GM18520 (cell line): ENCODE measurements around the gene PRODH2.
"Not testable (repeated sequence)": the region's sequence is repeated elsewhere in the genome, so short reads cannot be mapped to it uniquely, and the experiment has no call there.

Source experiments
- ATAC-seq: cut with Tn5 transposase; IDR thresholded peaks from one replicate; pipeline ENCODE4 v1.9.1; 2021; ENCODE audit not compliant: unreplicated experiment

Gene PRODH2

DNA sequence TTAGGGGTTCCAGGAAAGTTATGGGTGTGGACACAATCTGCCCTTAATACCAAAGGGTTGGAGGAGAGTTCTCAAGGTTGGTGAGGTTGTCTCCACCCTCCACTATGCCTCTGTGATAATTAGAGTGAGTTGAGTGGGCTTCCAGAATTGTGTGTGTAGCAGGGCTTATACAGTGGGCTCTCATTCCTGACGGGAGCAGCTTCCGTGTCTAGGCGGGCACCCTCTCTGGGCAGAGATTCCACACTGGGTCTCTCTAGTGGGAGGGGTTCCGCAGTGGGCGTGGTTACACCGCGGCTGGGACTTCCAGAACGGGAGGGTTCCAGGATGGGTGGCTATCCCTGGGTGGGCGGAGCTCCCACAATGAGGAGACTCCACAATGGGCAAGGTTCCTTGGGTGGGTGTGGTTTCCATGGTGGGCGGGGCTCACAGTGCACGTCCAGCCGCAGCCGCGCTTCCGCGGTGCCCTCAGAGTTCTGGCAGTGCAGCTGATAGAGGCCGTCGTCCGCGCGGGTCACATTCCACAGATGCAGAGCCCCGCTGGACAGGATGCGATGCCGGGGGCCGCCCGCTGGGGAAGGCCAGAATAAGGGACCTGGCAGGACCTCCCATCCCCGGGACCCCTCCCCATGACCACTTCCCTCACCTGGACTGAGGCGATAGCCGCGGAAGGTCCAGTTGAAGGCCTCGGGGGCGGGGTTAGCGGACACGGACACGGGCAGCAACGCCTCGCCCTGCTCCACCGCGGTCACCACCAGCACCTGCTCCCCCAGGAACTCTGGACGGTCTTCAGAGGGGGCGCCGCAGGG is 31.2 kb upstream of the PRODH2 start:
- ATAC-seq, result no peak

DNA sequence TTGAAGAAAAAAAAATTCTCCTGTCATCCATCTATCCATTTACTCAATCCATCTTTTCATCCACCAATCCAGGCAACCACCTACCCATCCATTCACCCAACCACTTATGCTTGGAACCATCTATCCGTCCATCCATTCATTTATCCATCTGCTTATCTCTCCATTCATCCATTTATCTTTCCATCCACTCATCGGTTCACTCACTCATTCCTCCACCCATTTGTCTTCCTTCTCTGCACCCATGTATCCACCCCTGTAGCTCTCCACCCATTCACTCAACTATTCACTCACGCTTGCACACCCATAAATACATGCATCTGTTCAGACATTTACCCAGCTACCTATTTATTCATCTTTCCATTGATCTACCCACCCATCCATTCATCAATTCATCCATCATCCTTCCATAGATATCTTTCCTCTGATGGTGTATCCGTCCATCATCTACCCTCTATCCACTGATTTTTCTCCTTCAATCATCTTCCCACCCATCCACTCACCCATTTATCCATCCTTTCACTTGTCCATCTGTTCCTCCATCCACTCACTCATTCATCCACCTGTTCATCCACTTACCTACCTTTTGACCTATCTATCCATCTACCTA is 30.1 kb upstream of the PRODH2 start:
- ATAC-seq, result no peak

DNA sequence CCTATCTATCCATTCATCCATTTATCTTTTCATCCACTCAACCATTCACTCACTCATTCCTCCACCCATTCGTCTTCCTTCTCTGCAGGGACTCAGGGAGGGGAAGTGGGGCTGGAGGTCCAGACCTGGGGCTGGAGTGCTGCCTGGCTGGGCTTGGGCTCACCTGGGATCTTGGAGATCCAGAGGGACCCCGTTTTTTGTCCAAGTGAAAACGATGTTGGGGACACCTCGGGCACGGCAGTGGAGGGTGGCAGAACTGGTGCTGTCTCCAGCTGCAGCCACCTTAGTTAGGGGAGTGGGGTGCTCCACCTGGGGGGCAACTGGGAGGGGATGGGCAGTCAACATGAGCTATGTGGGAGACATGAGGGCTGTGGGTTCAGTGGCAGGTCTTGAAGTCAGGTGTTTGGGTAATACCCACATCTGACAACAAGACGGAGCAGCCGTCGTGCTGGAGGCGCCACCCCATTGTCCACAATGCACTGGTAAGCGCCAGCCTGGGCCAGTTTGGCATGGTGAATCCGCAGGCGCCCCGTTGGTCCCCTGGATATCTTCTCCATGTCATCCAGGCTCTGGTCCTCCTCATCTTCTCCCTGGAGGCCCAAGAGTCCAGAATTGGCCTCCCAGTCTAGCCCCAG is 29.4 kb upstream of the PRODH2 start:
- ATAC-seq, result no peak

DNA sequence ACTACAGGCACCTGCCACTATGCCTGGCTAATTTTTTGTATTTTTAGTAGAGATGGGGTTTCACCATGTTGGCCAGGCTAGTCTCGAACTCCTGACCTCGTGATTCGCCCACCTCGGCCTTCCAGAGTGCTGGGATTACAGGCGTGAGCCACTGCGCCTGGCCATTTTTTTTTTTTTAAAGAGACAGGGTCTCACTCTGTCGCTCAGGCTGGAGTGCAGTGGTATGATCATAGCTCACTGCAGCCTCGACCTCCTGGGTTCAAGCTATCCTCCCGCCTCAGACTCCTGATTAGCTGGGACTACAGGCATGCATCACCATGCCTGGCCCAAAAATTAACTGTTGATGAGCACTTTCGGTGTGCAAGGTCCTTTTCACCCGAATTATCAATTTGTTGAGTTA is 23.5 kb upstream of the PRODH2 start:
- ATAC-seq, result not testable (repeated sequence)

DNA sequence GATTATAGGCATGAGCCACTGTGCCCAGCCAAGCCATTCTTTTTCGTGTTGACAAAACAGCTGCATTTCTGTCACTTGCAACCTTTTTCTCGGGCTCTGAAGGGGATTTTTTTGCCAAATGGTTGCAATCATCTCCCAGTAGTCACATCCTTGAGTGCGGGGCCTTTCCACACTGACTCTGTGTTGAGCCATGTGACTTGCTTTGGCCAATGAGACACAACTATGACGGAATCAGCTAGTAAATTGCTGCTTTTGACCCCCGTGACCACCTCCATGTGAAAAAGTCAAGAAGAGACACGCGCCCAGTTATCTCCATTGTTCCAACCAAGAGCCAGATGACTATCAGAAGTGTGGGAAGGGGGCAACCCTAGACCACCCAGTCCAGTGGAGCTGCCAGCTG is 21.3 kb upstream of the PRODH2 start:
- no peak for ATAC-seq

DNA sequence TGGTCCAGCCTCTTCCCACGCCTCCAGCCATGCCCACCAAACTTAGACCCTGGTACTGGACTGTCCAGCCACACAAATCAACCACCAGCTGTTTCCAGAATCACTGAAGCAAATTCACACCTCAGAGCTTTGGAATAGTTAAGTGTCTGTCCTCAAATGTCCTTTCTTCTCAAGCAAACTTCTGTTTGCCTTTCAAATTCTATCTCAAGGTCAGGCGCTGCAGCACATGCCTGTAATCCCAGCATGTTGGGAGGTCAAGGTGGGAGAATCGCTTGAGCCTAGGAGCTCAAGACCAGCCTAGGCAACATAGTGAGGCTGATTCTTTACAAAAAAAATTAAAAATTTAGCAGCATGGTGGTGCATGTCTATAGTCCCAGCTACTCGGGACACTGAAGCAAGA is 19.4 kb upstream of the PRODH2 start:
- no peak for ATAC-seq

DNA sequence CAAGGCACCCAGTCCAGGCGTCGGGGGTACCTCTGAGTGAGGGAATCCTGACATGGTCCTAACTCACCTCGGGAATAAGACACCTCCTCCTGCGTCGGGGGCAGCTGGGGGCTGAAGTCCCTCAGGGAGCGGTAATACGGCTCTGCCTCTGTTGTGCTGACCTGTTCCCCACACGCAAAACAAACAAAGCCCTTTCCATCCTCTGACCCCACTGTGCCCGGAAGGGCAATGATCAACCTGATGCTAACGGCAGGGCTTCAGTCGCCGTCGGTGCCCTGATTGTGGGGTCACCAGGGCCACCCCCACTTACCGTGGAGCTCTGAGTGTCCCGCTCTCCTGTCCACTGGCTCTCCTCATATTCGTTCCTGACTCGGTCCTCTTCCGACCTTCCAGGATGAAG is 18.3 kb upstream of the PRODH2 start:
- no peak for ATAC-seq

DNA sequence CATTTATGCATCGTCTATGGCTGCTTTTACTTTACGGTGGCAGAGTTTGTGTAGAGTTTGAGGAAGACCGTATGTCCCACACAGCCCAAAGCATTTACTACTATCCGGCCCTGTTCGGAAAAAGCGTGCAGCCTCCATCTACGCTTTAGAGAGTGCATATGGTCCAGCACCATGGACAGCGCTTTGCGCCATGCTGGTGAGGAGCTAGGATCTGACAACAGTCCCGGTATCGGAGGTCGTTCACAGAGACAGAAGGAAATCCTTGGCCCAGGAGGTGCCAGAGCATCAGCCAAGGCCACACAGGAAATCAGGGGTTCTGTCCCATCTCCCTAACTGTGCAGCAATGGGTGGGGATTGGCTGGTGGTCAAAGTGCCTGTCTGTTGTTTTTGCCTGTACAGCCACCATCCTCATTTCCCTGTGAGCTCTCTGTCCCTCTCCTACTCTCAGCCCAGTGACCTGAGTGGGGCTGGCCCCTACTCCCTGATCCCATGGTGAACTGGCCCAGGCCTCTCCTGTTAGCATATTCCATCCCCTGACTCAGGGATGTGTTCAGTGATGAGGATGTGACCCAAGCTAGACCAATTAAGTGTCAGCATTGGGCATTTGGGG is 16.2 kb upstream of the PRODH2 start:
- no peak for ATAC-seq

DNA sequence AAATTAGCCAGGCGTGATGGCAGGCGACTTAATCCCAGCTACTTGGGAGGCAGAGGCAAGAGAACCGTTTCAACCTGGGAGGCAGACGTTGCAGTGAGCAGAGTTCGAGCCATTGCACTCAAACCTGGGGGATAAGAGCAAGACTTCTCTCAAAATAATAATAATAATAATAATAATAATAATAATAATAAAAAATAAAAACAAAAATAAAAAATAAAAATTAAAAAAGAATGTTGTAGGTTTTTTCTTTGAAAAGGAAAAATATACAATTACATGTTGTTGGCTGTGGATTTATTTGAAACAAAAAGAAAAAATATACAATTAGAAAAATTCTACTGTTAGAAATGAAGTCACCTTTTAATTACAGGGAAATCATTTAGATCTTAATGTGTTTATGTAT is 11.5 kb upstream of the PRODH2 start:
- ATAC-seq, result no peak

DNA sequence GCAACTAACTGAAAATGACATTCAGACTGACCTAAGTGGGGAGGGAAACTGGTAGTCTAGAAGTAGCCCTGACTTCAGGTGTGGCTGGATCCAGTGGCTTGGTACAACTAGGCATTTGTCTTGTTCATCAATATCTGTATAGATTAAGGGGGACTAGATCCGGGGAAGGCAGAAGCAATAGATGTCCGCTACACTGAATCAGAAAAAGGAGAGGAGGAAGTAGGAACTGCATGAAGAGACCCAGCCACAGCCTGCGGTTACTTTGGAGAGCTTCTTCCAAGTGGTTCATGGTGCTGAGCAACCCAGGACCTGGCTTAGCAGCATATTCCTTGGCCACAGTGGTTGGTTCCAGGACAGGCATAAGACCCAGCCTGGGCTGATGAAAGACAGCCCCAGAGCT is 9.9 kb upstream of the PRODH2 start:
- no peak for ATAC-seq

DNA sequence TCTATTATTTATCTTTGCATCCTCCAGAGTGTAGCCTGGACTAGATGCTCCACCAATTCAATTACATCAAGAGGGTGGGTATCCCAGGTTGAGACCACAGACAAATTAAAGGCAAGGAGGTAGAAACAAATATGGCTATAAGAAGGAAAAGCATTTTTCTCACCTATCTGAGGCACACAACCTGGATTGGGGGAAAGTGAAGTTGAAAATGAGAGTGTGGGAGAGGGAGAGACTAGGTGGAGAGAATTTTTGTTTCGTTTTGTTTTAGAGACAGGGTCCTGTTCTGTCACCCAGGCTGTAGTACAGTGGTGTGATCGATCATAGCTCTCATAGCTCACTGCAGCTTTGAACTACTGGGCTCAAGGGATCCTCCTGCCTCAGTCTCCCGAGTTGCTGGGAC is 5.8 kb upstream of the PRODH2 start:
- no peak for ATAC-seq

DNA sequence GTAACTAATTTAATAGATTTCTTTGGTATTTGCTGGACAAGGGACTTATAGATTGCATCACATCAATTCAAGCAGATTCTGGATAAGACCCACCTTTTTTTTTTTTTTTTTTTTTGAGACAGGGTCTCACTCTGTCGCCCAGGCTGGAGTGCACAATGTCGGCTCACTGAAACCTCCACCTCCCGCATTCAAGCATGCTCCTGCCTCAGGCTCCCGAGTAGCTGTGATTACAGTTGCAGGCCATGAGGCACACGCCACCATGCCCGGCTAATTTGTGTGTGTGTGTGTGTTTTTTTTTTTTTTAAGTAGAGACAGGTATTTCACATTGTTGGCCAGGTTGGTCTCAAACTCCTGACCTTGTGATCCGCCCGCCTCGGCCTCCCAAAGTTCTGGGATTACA is 4.2 kb upstream of the PRODH2 start:
- ATAC-seq, result no peak

DNA sequence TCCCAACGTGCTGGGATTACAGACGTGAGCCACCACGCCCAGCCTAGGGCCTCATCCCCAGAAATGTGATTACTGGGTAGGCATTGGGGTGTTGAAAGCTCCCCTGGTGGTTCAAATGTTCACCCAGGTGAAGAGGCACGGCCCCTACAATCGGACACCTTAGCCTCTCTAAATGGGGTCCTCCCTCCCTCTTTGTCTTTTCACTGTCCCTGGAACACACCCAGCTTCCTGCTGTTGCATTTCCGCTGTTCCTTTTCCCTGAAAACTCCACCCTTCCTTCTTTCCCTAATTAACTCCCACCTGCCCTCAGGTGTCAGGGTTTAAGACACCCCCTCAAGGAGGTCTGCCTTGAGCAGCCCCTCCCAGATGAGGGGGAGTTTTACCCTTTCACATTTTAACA is 3.6 kb upstream of the PRODH2 start:
- no peak for ATAC-seq

DNA sequence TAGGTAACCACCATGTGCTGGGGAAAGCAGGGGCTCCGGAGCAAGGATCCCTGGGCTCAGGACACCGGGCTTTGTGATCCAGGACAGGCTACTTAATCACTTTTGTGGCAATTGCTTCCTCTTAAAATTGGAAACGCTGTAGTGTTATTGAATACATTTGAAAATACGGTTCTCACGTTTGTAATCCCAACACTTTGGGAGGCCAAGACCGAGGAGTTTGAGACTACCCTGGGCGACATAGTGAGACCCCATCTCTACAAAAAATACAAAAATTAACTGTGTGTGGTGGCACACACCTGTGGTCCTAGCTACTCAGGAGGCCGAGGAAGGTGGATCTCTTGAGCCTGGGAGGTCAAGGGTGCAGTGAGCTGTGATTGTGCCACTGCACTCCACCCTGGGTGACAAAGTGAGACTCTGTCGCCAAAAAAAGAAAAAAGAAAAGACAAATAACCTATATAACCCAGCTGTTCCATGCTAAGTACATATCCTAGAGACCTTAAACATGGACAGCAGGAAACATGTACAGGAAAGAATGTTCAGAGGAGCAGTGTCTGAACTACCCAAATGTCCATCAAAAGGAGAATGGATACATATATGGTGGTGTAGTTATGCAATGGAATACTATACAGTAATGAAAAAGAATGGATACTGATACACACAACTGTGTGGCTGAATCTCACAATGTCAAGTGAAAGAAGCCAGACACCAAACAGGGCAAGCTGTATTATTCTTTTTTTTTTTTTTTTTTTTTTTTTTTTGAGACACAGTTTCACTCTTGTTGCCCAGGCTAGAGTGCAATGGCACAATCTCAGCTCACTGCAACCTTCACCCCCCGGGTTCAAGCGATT is 622 bp upstream of the PRODH2 start:
- no peak for ATAC-seq

DNA sequence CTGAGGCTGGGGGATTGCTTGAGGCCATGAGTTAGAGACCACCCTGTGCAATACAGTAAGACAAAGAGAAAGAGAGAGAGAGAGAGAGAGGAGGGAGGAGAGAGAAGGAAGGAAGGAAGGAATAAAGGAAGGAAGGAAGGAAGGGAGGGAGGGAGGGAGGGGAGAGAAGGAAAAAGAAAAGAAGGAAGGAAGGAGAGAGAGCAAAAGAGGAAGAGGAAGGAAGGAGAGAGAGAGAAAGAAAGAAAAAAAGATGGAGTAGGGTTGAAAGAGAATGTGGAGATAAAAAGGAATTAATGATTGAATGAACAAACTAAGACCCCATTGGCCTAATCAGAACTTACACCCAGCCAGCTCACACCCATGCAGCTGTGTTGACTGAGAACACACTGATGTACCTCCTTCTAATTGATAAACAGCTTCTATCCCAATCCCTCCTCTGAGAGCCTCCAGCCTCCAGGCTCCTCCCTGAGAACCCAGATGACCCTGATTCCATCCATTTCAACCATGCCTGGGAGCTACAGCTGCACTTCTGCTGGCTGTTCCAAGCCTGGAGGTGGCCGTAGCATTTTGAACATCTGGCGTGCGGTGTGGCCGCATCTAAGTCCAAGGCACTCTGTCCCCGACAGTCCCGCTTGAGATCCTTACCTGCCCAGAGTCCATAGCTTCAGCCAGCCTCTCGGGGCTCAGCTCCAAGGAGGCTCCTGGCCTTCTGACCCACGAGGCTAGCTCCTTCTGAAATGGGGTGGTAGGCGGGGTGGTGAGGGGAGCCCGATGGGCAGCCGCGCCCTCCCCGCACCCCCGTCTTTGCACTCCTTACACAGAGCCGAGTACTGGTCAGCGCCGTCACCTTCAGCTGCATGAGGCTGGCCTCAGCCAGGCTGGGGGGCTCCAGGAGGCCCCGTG is 1.1 kb downstream of the PRODH2 start:
- no peak for ATAC-seq

DNA sequence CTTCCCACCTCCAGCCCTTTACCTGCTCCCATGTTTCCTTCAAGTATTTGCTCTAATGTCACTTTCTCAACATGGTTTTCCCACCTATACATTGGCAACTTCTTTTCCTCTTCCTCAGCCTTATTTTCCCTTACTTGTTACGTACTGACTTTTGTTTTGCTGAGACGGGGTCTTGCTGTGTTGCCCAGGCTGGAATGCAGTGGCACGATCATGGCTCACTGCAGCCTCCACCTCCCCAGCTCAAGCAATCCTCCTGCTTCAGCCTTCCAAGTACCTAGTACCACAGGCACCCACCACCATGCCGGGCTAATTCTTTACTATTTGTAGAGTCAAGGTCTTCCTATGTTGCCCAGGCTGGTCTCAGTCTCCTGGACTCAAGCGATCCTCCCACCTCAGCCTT is 5.0 kb downstream of the PRODH2 start:
- ATAC-seq, result no peak

DNA sequence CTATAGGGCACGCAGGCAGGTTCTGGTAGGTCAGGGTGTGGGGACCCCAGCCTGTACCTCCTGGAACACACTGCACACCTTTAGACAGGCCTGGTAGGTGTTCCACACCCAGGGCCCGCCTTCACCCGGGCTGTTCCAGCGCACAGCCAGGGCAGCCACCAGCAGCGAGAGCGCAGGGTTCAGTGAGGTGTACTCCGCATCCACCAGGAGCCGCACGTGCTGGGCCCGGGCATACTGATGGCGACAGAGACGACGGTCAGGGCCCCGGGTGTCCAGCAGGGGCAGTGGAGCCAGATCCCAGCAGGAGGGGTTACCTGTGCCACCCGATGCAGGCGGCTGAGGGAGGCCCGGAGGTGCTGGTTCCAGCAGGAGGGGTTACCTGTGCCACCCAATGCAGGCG is 6.0 kb downstream of the PRODH2 start:
- no peak for ATAC-seq

DNA sequence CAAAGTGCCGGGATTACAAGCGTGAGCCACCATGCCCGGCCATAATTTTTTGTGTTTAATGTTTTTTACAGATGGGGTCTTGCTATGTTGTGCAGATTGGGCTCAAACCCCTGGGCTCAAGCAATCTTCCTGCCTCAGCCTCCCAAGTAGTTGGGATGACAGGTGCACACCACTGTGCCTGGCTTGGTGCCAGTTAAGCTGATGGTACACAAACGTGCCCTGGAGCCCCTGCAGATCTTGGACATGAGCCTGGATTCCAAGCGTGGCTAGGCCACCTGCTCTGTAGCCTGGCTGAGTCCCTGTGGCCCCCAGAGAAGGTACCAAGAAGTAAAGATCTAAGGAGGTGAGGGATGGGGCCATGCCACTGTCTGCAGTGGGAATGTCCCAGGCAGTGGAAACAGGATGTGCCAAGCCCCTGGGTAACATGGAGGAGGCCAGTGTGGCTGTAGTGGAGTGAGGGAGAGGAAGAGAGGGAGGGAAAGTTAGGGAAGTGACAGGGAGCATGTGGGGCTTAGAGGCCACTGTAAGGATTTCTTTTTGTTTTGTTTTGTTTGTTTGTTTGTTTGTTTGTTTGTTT is 7.0 kb downstream of the PRODH2 start:
- no peak for ATAC-seq

DNA sequence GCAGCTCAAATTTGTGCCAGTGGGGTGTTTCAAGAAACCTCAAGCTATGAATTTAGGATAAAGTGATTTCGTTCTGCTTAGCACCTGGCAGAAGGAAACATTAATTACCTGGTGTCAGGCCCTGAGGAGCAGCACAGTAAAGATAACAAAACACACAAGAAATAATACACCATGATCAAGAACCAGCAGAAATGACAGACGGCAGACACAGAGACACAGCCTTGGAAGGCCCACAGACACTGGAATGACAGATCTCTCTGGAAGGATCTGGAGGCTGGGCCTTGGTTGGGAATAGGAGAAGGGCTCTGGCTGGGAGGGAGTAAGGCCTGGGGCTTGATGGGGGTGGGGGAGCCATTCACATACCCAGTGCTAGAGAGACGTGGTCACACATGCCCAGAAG is 10.8 kb downstream of the PRODH2 start:
- ATAC-seq, result no peak

DNA sequence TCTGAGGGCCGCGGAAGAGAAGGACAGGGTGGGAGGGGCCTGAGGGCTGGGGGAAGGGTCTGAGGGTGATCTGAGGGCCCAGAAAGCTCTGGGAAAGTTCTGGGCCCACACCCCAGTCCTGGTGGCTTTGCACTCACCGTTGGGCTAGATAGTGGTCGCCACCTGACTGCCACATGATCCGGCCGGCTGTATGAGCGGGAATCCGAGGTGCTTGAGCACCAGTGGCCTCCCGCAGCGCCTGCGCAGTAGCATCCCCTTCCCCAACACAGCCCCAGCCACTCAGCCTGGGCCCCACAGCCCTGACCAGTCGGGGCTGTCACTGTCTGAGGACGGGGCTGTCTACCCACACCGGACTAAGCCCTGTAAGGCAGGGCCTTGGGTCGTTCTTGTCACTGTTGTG is 15.0 kb downstream of the PRODH2 start:
- ATAC-seq, result no peak
